ENCODE data around the gene ERBB2. TPM values are rescaled to one million over a fixed set of nuclear protein-coding genes. Genes with fewer than 3 reads are reported as not detected.

The ERBB2 gene
- total and polyA plus RNA-seq, 2 experiments from 2014 or later = 46.2 to 196 TPM

DNA sequence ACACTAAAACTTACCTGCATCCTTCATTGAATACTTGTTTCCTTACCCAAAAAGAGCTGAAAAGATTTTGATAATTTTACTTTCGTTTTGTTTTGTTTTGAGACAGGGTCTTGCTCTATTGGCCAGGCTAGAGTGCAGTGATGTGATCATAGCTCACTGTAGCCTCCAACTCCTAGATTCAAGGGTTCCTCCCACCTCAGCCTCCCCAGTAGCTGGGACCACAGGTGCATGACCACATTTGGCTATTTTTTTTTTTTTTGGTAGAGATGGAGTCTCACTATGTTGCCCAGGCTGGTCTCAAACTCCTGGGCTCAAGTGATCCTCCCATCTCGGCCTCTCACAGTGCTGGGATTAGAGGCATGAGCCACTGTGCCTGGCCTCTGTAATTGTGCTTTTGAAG is 44.8 kb upstream of the ERBB2 start (continued):
- TF ChIP-seq ZNF462 (CRISPR knock-in tag; IDR thresholded peaks at IDR 0.05) (no peak), NANOG (IDR thresholded peaks at IDR 0.05; ENCODE audit: borderline replicate concordance) (no peak), ETS1 (IDR thresholded peaks at IDR 0.05) (no peak), EZH2phosphoT487 (IDR thresholded peaks at IDR 0.05; ENCODE audit: unreplicated experiment) (no peak)

GRCh38 chr17:39658346-39658745 is 41.5 kb upstream of the ERBB2 start:
- Histone ChIP-seq H3K4me1 (ENCODE audit: insufficient read depth) (peaks cover 12% of the 10 kb centered on the region), H3K27ac (ENCODE audit: low read depth) (no peak overlapping the region), H3K4me2 (no peak overlapping the region), H3K27me3 (ENCODE audit: insufficient read depth) (no peaks in the 10 kb centered on the region), H2AFZ (no peak overlapping the region), H4K20me1 (replicated peaks; ENCODE audit: insufficient read depth) (peaks cover 10% of the 10 kb centered on the region), H3K4me3 (no peak overlapping the region), H3K9me2 (ENCODE audit: insufficient read depth) (no peaks in the 10 kb centered on the region), H3K79me2 (replicated peaks; ENCODE audit: insufficient read depth) (no peaks in the 10 kb centered on the region), H3F3A (replicated peaks; ENCODE audit: low read depth) (peaks cover 4% of the 10 kb centered on the region; the same call in 1 of the 2 replicates), H3K36me3 (ENCODE audit: insufficient read depth) (no peaks in the 10 kb centered on the region)
- Mint-ChIP-seq H3K4me3 (no peak overlapping the region), H3K36me3 (ENCODE audit: low read depth) (peaks cover 24% of the 10 kb centered on the region), H3K4me1 (peaks cover 44% of the 10 kb centered on the region), H3K27me3 (ENCODE audit: insufficient read depth, low read depth, poor library complexity) (peaks cover 8% of the 10 kb centered on the region), H3K27ac (no peak overlapping the region), H3K9me3 (no peaks in the 10 kb centered on the region; the same call in 2 of the 3 replicates)
- no peak for ATAC-seq
- DNase-seq (ENCODE audit: low spot score) = no peak
- TF ChIP-seq EZH2 (IDR thresholded peaks at IDR 0.05; ENCODE audit: low read depth, unreplicated experiment) (no peak), STAT1 (IDR thresholded peaks at IDR 0.05; ENCODE audit: unreplicated experiment) (no peak), CREB1 (CRISPR knock-in tag; IDR thresholded peaks at IDR 0.05; ENCODE audit: low read depth) (no peak)

Measured in GM23338 (cell line).